DMS79 (cell line): ENCODE data around the gene GARNL3.

ENCODE experiments used
- DNase-seq: peaks from one replicate; lab custom pipeline; 2025; lab: John Stamatoyannopoulos, UW

GARNL3 gene

DNA sequence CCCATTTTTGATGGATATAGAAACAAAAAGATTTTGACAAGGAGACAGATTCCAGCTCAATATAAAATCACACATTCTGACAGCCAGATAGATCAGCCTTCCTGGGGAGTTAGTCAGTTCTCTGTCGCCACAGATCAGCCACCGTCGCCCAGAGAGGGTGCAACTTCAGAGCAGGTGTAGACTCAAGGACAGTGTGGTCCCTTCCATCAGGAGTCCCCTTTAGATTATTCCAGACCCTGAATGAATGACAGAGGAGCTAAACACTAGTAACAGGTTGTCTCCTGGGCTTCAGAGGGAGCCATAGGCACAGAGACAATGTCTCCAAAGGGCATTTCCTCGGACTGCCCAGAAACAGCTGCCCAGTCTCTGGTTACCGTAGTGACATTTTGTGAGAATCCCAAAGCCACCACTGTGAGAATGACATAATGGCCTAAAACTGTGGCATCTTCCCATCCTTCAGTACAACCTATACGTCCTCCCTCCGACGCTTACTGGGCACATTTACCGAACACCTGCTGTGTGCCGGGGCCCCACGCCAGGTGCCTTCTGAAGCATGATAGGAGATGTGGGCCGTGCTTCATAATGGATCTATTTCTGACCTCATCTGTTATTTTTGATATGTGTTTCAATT, 85.0 kb downstream of the GARNL3 start:
- DNase-seq: no peak

DNA sequence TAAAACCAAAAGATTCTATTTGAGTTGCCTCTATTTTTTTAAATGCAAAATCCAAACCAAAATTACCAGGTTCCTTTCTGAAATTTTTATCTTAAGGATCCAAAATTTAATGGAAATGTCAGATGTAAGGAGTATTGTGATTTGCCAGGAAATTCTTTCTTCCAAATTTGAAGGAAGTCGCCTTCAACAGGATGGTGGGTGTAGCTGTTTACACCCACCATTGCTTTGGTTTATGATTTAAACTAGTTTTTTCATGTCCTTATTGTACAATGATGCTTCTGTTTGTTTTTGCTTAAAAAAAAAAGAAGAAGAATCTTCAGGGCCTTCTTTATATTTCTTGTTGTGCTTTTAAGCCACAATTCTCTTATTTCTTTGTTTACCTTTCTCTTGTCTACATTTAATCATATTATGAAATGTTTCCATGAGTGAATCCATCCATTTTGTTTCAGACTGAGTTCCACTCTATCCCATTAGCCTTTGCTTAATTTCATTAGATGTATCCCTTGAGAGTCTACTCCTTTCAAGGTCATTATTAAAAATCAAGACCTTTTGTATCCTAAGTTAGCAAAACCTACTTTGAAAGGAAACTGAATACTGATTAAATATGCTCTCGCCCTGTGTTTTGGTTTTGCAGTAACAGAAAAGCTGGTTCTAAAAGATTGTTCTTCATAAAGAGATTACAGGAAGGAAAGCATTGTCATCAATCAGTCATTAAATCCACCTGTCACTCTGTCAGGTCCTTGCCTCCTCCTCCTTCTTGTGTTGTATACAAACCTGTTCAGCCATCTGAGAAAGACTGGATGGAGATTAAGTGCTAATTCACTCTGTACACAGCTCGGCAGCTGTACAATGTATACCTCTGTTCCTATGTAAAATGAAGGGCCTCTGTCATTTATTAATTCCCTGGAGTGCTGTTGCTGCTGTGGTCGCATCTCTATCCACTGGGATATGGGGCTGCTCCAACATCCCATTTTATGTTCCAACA, 86.9 kb downstream of the GARNL3 start:
- no peak for DNase-seq

DNA sequence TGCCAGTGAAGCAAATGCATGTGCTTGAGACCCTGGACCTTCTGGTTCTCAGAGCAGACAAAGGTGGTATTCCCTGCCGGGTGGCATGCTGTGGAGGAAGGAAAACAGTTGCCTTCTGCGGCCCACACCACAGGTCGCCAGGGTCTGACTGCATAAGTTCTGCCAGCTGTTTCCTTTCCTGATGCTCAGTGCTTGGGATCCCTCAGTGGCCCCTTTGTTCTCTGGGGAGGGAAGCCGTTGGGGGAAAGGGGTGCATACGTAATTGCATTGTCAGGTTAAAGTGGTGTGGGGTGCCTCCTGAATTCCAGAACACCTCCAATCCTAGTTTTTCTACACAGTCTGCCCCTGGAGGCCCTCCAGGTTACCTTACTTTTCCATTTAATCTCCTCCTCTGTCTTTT, 89.3 kb downstream of the GARNL3 start:
- no peak for DNase-seq

DNA sequence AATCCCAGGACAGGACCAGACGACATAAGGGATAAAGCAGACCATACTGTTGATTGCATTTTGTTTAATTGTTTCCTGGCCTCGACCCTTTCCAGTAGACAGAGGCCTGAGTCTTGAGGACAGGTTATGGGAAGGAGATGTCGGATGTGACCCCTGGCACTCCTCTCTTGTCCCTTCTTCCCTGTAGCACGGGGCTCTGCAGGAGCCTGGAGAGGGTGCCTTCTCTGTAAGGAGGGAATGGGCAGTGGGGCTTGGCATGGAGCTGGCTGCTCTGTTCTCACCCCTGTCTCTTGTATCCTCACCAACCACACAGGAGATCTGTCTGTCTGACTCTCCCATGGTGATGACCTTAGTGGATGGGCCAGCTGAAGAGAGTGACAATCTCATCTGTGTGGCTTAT, 92.3 kb downstream of the GARNL3 start:
- DNase-seq: no peak

DNA sequence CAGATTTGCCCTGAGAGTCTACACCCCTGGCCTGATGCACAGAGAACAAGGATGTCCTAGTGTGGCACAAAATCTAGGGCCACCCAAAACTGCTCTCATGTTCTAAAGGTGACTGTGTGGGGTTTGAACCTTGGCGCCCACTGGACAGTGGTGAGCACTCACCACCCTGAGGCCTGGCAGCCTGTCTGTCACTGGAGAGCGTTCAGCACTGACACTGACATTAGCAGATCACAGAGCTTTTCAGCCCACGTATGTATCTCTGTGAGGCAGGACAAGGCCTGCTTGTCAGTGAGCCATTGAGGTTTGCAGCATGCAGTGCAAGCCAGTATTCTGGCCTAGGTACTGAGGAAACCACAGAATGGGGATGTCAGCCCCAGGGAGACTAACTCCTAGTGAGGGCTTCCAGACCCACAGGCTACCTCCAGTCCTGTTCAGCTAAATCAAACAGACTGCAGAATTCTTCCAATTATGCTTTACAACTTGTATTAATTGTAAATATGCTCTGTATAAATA, 93.5 kb downstream of the GARNL3 start:
- DNase-seq: no peak

DNA sequence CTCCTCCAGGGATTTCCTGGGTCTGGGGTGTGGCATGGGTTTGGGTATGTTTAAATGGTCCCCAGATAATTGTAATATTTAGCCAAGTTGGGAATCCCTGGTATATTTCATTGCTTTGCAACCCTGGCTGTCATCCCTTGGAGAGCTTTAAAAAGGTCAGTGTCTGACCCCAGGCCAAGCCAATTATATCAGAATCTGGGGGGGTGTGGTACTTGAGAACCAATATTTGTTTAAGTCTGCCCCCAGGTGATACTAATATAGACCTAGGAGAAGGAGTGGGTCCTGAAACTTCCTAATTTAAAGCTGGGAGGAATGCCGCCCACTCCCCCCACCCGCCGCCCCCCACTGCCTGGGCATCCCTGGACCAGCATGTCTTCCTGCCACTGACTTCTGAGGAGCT, 94.2 kb downstream of the GARNL3 start:
- DNase-seq: no peak

DNA sequence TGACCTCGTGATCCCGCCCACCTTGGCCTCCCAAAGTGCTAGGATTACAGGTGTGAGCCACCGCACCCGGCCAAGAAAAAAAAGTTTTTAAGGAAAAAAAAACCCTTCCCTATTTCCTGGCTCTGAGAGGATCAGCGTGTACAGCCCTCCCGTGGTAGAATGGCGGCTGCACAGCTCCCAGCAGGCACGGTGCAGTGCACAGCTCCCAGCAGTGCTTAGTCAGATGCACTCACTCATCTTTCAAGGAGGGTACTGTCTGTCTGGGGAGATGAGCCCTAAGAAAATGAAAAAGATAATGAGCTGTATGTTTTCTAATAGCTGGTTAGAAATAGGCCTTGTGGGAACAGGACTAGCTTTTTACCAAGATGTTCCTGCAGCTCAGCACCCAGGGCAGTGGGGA, 95.7 kb downstream of the GARNL3 start:
- no peak for DNase-seq

DNA sequence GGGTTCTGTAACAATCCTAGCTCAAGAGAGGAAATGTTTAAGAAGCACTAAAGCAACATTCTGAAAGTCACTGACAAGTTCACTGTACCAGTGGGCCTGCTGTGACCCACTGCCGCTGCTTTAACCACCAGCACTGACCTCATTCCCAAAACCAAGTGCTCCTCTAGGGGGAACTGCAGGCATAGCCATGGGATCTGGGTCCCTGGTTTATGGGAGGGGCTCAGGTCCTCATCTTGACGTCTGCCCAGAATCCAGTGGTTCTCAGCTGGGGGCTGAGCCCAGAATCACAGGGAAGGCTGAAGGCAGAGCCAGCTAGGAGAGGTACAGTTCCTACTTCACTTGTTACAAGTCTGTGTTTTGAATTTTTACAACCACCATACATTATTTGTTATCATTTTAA, 96.3 kb downstream of the GARNL3 start:
- no peak for DNase-seq

DNA sequence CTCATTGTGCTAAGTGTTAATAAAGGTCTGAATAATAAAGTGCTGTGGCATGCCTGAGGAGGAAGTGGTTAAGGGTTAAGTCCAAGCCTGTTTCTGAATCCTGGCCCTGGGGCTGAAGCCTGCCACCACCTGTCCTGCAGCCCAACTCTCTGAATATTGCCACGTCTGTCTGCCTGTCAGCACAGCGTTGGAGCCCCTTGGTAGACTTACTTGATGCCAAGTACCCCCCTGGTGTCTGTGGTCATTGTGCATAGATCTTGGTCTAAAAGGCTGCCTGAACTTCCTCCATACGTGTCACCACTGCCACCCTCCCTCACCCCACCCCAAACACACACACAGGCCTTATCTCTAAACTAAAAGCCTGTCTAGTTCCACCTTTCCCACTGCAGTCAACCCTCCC, 97.0 kb downstream of the GARNL3 start:
- no peak for DNase-seq

DNA sequence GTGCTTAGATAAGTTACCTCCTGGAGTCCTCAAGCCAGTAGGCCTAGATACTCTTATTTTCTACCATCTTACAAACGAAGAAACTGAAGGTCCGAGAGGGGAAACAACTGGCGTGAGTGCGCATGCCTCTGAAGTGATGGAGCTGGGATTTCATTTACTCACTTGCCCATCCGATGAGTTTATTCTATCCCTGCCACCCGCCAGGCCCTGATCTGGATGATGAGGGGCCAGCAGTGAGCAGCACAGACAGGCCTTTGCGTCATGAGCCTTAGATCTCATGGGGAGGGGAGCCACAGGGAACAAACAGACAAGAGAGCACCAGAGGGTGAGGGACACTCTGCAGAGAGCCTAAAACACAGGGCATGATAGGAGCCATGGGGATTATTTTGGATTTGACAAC, 98.3 kb downstream of the GARNL3 start:
- no peak for DNase-seq

DNA sequence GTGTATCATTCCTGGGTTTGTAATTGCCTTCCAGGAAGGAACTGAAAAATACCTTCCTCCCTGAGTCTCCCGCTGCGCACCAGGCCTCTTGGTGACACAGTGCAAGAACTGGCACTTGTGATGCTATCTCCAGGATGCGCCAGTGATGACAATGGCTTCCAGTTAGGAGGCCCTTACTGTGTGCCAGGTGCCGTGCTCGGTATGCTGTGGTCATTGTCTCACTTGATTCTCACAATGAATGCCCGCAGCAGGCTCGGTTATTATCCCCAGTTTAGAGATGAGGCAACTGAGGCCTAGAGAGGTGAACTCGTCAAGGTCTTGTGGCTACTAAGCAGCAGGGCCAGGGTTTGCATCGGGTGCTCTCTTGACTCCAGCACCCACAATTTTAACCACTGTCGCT, 100.9 kb downstream of the GARNL3 start:
- no peak for DNase-seq

DNA sequence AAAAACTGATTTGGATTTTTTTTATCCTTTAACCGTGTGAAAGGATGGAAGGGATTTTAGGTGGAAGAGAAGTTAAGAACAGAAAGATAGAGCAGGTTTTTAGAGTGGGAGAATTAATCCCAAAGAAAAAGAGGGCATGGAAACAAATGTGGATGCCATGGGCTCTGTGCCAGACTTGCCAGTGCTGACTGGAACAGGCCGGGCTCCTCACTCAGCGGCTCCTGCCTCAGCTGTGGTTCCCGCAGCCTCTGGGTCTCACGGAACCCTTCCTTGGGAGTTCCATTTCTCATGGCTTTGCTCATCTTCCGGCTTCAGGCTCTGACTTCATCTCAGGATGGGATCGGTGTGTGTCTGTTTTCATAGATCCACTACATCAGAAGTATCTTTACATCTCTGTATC, 102.0 kb downstream of the GARNL3 start:
- DNase-seq: no peak

DNA sequence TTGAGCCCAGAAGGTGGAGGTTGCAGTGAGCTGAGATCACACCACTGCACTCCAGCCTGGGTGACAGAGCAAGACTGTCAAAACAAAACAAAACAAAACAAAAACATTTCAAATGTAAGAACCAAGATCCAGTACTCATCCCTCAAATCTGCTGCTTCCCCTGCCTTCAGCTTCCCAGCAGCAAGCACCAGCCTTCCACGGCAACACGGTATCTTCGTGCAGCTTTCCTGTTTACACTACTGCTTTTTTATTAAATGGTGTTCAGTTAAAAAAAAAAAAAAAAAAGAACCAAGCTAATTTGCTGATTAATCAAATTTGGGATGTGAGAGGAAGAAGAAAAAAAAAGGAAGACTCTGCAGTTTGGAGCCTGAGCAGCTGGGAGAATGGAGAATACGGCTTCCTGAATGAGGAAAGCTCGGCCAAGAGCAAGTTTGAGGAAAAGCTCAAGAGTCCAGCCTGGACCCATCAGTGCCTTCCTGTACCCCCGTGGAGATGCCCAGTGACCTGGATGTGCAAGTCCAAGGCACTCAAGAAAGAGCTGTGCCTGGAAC, 104.4 kb downstream of the GARNL3 start:
- no peak for DNase-seq

DNA sequence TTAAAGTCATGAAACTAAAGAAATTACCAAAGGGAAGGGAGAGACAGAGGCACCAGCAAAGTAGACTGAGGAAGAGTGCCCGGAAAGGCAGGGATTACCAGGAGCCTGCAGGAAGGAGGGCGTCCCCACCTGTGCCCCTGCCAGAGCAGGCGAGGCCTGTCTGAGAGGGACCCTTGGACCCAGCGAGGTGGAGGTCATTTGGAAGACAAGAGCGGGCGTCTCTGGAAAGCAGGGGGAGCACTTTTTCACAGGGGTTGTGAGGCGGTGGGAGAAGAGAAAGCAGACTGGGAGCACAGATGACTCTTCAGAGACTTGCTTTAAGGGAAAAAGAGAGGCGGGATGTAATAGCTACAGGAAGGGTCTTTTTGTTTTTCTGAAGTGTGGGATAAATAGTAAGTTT, 104.9 kb downstream of the GARNL3 start:
- no peak for DNase-seq

DNA sequence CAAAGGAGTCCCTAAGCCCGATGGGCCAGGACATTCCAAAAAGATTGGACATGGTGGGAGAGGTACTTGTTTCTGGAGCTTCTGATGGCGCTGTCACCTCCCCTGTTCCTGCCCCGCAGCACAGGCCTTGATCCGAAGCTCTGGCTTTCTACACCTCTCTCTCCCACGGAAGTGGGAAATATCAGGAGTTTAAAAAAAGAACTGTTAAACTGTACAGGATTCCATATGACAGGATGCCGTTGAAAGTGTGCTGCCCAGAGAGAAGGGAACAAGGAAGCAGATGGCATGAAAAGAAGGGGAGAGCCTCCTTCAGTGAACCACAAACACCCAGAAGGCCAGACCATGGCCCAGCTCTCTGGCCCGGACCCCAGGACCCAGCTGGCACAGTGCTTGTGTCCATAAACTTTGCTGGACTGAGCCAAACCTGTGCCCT, 105.6 kb downstream of the GARNL3 start:
- DNase-seq: no peak

DNA sequence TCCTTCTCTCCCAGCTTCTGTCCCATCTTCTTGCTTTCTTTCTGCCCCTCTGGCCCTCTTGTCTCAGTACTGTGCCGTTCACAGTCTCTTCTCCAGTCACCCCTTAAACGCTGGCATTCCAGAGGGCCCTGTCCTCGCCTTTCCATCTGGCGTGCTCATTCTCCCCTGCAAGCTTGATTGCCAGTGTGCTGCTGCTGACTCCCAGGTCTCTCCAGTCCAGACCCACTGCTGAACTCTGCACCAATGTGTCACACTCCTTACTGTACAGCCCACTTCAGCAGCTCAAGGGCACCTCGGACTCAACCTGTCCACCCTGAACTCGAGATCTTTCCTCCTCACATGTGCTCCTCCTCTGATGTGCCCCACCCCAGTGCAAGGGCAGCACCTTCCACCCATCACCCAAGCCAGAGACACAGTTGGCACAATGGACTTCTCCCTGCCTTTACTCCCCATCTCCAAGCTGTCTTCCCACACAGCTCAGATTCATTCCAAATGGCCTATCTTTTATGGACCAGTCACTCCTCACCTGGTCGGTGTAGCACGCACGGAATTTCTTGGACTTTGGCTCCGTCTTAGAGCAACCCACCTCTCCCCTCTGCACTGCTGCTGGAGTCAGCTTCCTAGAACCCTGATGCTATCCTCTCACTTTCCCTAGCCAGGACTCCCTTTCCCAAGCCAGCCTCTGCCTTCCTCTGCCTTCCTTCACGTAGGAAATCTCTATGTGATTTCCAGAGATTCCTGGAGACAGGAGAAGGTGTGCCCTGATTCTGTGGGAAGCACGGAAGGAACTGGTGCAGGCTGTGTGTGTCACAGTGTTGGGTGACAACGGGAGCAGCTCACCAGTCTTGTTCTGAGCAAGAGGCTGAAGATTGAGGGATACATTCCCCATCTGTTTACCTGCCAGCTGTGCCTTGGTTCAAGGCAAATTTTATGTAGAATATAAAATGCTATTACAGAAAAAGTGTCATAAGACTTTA, 106.4 kb downstream of the GARNL3 start:
- DNase-seq: no peak

DNA sequence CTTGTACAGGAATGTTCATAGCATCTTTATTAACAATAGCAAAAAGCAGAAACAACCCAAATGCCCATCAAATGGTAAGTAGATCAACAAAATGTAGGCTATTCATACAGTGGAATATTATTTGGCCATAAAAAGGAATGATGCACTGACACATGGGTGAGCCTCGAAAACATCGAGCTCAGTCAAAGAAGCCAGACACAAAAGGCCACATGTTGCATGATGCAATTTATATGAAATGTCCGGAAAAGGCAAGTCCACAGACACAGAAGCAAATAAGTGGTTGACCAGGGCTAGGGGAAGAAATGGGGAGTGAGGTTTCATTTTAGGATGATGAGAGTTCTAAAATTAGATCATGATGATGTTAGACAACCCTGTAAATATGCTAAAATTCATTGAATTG, 115.9 kb downstream of the GARNL3 start:
- DNase-seq: no peak

DNA sequence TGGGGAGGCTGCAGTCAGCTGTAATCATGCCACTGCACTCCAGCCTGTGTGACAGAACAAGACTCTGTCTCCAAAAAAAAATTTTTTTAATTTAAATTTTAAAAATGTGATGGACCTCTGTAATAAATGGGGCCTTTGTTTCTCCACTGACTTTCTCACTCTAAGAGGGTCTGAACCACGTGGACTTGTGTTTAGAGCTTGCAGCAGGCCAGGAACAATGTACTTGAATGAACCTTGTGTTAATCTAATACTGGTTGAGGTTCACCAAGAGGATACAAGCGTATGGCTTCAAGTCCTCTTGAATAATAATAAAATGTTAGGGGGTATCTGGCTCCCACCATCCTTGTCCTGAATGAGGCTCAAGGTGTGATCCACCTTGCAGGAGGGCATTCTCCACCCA, 118.0 kb downstream of the GARNL3 start:
- no peak for DNase-seq

DNA sequence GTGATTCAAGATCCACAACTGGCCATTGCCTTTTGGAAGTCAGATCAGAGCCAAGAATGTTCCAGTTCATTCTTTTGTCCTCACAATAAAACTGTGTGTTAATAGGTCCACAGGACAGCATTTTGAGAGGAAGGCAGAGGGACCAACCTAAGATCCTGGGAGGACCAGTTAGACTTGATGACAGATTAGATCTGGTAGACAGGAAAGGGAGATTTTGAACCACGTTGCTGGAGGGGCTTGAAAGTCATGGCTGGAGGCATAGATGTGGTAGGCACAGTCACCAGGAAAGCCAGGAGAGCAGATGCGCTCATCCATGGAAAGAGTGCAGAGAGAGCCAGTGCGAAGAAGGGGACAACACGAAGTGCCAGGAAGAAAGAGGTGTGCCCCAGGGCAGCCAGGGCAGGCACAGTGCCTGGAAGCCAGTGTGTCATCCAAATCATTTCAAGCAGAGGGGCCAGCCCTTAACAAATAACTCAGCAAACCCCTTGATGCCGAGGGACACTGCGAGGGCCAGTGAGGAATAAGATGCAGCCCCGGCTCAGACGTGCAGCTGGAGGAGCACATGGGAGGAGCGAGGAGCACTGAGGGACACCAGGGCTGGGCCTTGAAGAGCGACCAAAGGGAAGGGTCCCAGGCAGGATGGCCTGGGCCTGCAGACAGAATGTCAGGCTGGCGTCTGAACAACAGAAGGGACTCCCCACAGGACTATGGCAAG, 119.6 kb downstream of the GARNL3 start:
- DNase-seq: no peak

DNA sequence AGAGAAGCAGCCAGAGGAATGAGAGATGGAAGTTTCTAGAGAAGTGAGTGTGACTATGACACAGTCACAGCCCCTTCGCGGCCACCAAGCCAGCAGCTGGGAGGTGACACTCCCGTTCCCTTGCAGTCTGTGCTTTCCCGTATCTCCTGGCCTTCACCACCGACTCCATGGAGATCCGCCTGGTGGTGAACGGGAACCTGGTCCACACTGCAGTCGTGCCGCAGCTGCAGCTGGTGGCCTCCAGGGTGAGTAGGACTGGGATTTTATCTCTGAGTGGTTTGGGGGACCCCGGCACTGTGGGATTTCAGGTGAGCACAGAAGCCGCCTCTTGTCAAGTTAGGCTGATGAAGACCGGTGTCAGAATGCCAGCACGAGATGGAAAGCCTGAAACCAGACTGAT, 120.3 kb downstream of the GARNL3 start:
- DNase-seq: no peak

DNA sequence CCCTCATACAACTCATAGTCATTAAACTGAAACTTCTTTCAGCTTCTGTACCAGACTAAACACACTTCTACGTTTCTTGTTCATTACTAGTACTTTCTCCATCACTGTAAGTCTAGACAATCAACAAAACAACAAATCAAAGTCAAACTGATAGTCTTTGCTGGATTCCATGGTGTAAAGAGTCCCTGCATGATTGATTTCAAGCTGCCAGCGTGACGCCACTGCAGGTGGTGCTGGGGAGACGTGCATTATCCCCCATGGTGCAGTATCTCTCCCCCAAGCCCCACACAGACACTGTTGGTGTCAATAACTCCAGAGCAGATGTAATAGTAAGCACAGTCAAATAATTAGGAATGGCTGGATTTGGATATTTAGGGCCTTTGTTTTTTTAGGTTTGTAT, 121.7 kb downstream of the GARNL3 start:
- DNase-seq: no peak
